HepG2 (cell line): ENCODE data around the gene TOB2. TPM values are rescaled to one million over a fixed set of nuclear protein-coding genes. Genes with fewer than 3 reads are reported as not detected.
A peak's percentile ranks its signal among the peaks of the same experiment; 100 is the strongest.

Experiments used
- ADNP ChIP-seq: sonication (generic); formaldehyde crosslinking; IDR thresholded peaks from 2 replicates; pipeline ENCODE4 v1.4.0; 2020; ENCODE audit warnings: missing genetic modification reagents
- AGO2 ChIP-seq: fragments of 200-400 bp; formaldehyde crosslinking; optimal IDR thresholded peaks from 2 replicates; pipeline ENCODE3; 2017; ENCODE audit warnings: mild to moderate bottlenecking, low read depth, low read length, moderate library complexity
- ARID3A ChIP-seq: IDR thresholded peaks from 2 replicates; pipeline ENCODE4 v1.6.1; 2012; ENCODE audit warnings: low read depth, low read length, improper control_type of control experiment
- CTCF ChIP-seq: sonication (generic); formaldehyde crosslinking; IDR thresholded peaks from 2 replicates; pipeline ENCODE4 v1.5.0; 2020; ENCODE audit warnings: mild to moderate bottlenecking, missing genetic modification reagents, moderate library complexity
- ELK4 ChIP-seq: sonication (generic); formaldehyde crosslinking; IDR thresholded peaks from 2 replicates; pipeline ENCODE4 v1.9.0; 2021; ENCODE audit warnings: missing genetic modification reagents, borderline replicate concordance
- ISL2 ChIP-seq: sonication (generic); formaldehyde crosslinking; IDR thresholded peaks from 2 replicates; pipeline ENCODE4 v1.5.0; 2020; ENCODE audit warnings: missing genetic modification reagents
- KLF13 ChIP-seq: sonication (generic); formaldehyde crosslinking; IDR thresholded peaks from 2 replicates; pipeline ENCODE4 v1.4.0; 2020; ENCODE audit warnings: mild to moderate bottlenecking, missing genetic modification reagents
- NFKB2 ChIP-seq: sonication (generic); formaldehyde crosslinking; IDR thresholded peaks from 2 replicates; pipeline ENCODE4 v1.4.0; 2020; ENCODE audit warnings: missing genetic modification reagents, borderline replicate concordance
- NKX3-1 ChIP-seq: sonication (generic); formaldehyde crosslinking; IDR thresholded peaks from 2 replicates; pipeline ENCODE4 v1.5.0; 2020; ENCODE audit warnings: missing genetic modification reagents
- RAD21 ChIP-seq: fragments of 450-650 bp; formaldehyde crosslinking; IDR thresholded peaks from 2 replicates; pipeline ENCODE4 v1.5.0; 2020; ENCODE audit warnings: mild to moderate bottlenecking
- SMC3 ChIP-seq: IDR thresholded peaks from 2 replicates; pipeline ENCODE4 v1.6.1; 2011; ENCODE audit warnings: low read length, improper control_type of control experiment
- TBX2 ChIP-seq: sonication (generic); formaldehyde crosslinking; IDR thresholded peaks from 2 replicates; pipeline ENCODE4 v1.5.0; 2020; ENCODE audit warnings: missing genetic modification reagents, mild to moderate bottlenecking, borderline replicate concordance
- ZFP37 ChIP-seq: sonication (generic); formaldehyde crosslinking; IDR thresholded peaks from 2 replicates; pipeline ENCODE4 v1.4.0; 2020; ENCODE audit warnings: missing genetic modification reagents, borderline replicate concordance
- ZGPAT ChIP-seq: IDR thresholded peaks from 2 replicates; pipeline ENCODE4 v1.6.1; 2016; ENCODE audit warnings: mild to moderate bottlenecking
- ZNF143 ChIP-seq: sonication (generic); formaldehyde crosslinking; IDR thresholded peaks from 2 replicates; pipeline ENCODE4 v1.4.0; 2020; ENCODE audit warnings: missing genetic modification reagents
- ZNF263 ChIP-seq: sonication (generic); formaldehyde crosslinking; IDR thresholded peaks from 2 replicates; pipeline ENCODE4 v1.4.0; 2020; ENCODE audit warnings: missing genetic modification reagents
- ZNF446 ChIP-seq: sonication (generic); formaldehyde crosslinking; IDR thresholded peaks from 2 replicates; pipeline ENCODE4 v1.5.0; 2020; ENCODE audit warnings: mild to moderate bottlenecking, missing genetic modification reagents
- ZNF484 ChIP-seq: sonication (generic); formaldehyde crosslinking; IDR thresholded peaks from 2 replicates; pipeline ENCODE4 v1.5.1; 2020; ENCODE audit warnings: mild to moderate bottlenecking, low read depth, missing genetic modification reagents, borderline replicate concordance
- ZNF644 ChIP-seq: IDR thresholded peaks from 2 replicates; pipeline ENCODE4 v1.6.1; 2016; ENCODE audit warnings: low read depth
- ZNF746 ChIP-seq: sonication (generic); formaldehyde crosslinking; IDR thresholded peaks from 2 replicates; pipeline ENCODE4 v1.8.0; 2022; ENCODE audit warnings: mild to moderate bottlenecking, missing genetic modification reagents
- ZNF768 ChIP-seq: sonication (generic); formaldehyde crosslinking; IDR thresholded peaks from 2 replicates; pipeline ENCODE4 v1.4.0; 2020; ENCODE audit warnings: missing genetic modification reagents
- ZNF800 ChIP-seq: sonication (generic); formaldehyde crosslinking; IDR thresholded peaks from 2 replicates; pipeline ENCODE4 v1.4.0; 2020; ENCODE audit warnings: missing genetic modification reagents
- polyA plus RNA-seq, 8 experiments: library from polyadenylated mRNA; depleted of rRNA in 3 of 8; stranded (reverse) in 7 of 8; unstranded in 1 of 8; fragments of >200 nt; fragmentation: Illumina TruSeq in 4 of 8; extraction: Trizol in 4 of 8; gene quantifications; 2 replicates each; pipeline versions ENCODE4 v1.2.1 to v1.2.3, GENCODE V29; 2011 to 2016; ENCODE audit warnings: low read depth in 4 of 8, missing spikeins in 1 of 8, mixed read lengths in 1 of 8; ENCODE audit not compliant: insufficient read depth in 1 of 8
- total RNA-seq, 5 experiments: library from RNA; depleted of rRNA; stranded (reverse); fragments of >200 nt; fragmentation: Illumina TruSeq; extraction: Trizol; gene quantifications; 2 replicates each; pipeline ENCODE4 v1.2.3, GENCODE V29; 2016; ENCODE audit warnings: low read depth in 1 of 5

TOB2 gene
- total and polyA plus RNA-seq, 2 of the 13 experiments (the other 11 are each of a cell fraction or from before 2014, with no cell fraction given): 12.2 to 13.7 TPM

GRCh38 chr22:41447435-41448188, 1.0 kb upstream of the TOB2 start (continued):
- TF ChIP-seq ELK4 (CRISPR knock-in tag) (0 out of 2 replicates have a peak, but pooled peaks have one; percentile 42), ZFP37 (CRISPR knock-in tag) (no peak), SMC3 (no peak), ZNF800 (CRISPR knock-in tag) (no peak), ZNF446 (CRISPR knock-in tag) (peak; percentile 88), ZNF143 (CRISPR knock-in tag) (no peak), AGO2 (peak; percentile 98), ZNF768 (CRISPR knock-in tag) (0 out of 2 replicates have a peak, but pooled peaks have one; percentile 15), TBX2 (CRISPR knock-in tag) (no peak), NKX3-1 (no peak; the same call in none of the 2 replicates), CTCF (CRISPR knock-in tag) (no peak), ZNF484 (CRISPR knock-in tag) (no peak), NFKB2 (CRISPR knock-in tag) (no peak), ZGPAT (CRISPR knock-in tag) (no peak), RAD21 (CRISPR knock-in tag) (peak; percentile 60; the same call in 1 of the 2 replicates), ZNF746 (CRISPR knock-in tag) (no peak), ARID3A (no peak), ZNF263 (CRISPR knock-in tag) (no peak), ZNF644 (no peak), KLF13 (no peak), ISL2 (peak; percentile 28; the same call in 1 of the 2 replicates), ADNP (CRISPR knock-in tag) (no peak)
